GM19193 (cell line): ENCODE results near the gene SF3A2.

Experiments
- POLR2A ChIP-seq: IDR thresholded peaks from 4 replicates; pipeline ENCODE4 v1.6.1; 2011; ENCODE audit not compliant: insufficient read depth, insufficient read length; ENCODE audit errors: extremely low read depth

The SF3A2 gene

GRCh38 chr19:2229103-2230032, 7.3 kb upstream of the SF3A2 start:
- no peak for TF ChIP-seq POLR2A

GRCh38 chr19:2230033-2230531, 6.5 kb upstream of the SF3A2 start:
- no peak for TF ChIP-seq POLR2A

GRCh38 chr19:2230807-2231533, 5.7 kb upstream of the SF3A2 start:
- TF ChIP-seq POLR2A, result no peak

- no peak for TF ChIP-seq POLR2A
These were observed 4.9 kb upstream of the SF3A2 start for GRCh38 chr19:2231621-2232221.

GRCh38 chr19:2232286-2233151, 4.1 kb upstream of the SF3A2 start:
- TF ChIP-seq POLR2A, result peak; percentile 45

GRCh38 chr19:2233601-2234280, 2.9 kb upstream of the SF3A2 start:
- TF ChIP-seq POLR2A, result no peak

GRCh38 chr19:2234996-2235380, 1.6 kb upstream of the SF3A2 start:
- no peak for TF ChIP-seq POLR2A

- no peak for TF ChIP-seq POLR2A
These were observed 1.1 kb upstream of the SF3A2 start for GRCh38 chr19:2235381-2236063.

- TF ChIP-seq POLR2A, result peak; percentile 62
These were observed 635 bp upstream of the SF3A2 start for GRCh38 chr19:2236064-2236313.

- TF ChIP-seq POLR2A, result no peak
These were observed 636 bp downstream of the SF3A2 start for GRCh38 chr19:2237051-2237868.

- no peak for TF ChIP-seq POLR2A
These were observed 1.2 kb downstream of the SF3A2 start for GRCh38 chr19:2237869-2238153.

- TF ChIP-seq POLR2A, result no peak
These were observed 2.5 kb downstream of the SF3A2 start for GRCh38 chr19:2239173-2239572.
